SK-N-SH treated with all-trans-retinoic acid at 6 μM for 48 hours (cell line): Measurements from ENCODE around the gene CFAP61.

Experiments used
- ARNTL ChIP-seq: fragments of 450-650 bp; formaldehyde crosslinking; IDR thresholded peaks from 2 replicates; pipeline ENCODE4 v1.5.0; 2020; ENCODE audit warnings: low read depth, mild to moderate bottlenecking, moderate library complexity, borderline replicate concordance
- CSDC2 ChIP-seq: fragments of 250-450 bp; sonication (Bioruptor Pico); IDR thresholded peaks from 2 replicates; pipeline ENCODE4 v1.5.0; 2020; ENCODE audit warnings: mild to moderate bottlenecking, moderate library complexity
- ESRRG ChIP-seq: fragments of 250-450 bp; sonication (Bioruptor Pico); IDR thresholded peaks from 2 replicates; pipeline ENCODE4 v1.6.1; 2021; ENCODE audit warnings: mild to moderate bottlenecking
- RARB ChIP-seq: fragments of 250-450 bp; sonication (Bioruptor Pico); IDR thresholded peaks from 2 replicates; pipeline ENCODE4 v1.8.0; 2021; ENCODE audit warnings: mild to moderate bottlenecking, moderate library complexity
- SNAI2 ChIP-seq: fragments of 250-450 bp; sonication (Bioruptor Pico); IDR thresholded peaks from 2 replicates; pipeline ENCODE4 v1.5.0; 2020; ENCODE audit warnings: mild to moderate bottlenecking, moderate library complexity
- TOX ChIP-seq: fragments of 250-450 bp; sonication (Bioruptor Pico); IDR thresholded peaks from 2 replicates; pipeline ENCODE4 v1.8.0; 2021; ENCODE audit warnings: mild to moderate bottlenecking, moderate library complexity, borderline replicate concordance
- ZFP3 ChIP-seq: fragments of 250-450 bp; sonication (Bioruptor Pico); IDR thresholded peaks from 2 replicates; pipeline ENCODE4 v1.5.0; 2020; ENCODE audit warnings: mild to moderate bottlenecking, moderate library complexity
- ZFP30 ChIP-seq: fragments of 450-650 bp; formaldehyde crosslinking; IDR thresholded peaks from 2 replicates; pipeline ENCODE4 v1.5.0; 2022; ENCODE audit warnings: mild to moderate bottlenecking, moderate library complexity
- ZNF8 ChIP-seq: fragments of 450-650 bp; formaldehyde crosslinking; IDR thresholded peaks from 2 replicates; pipeline ENCODE4 v1.5.0; 2020; ENCODE audit warnings: mild to moderate bottlenecking, moderate library complexity
- TF ChIP-seq, protein P1 (sequence below): fragments of 250-450 bp; sonication (Bioruptor Pico); IDR thresholded peaks from 2 replicates; pipeline ENCODE4 v1.8.0; 2021; ENCODE audit warnings: low read depth, mild to moderate bottlenecking, moderate library complexity, borderline replicate concordance
- TF ChIP-seq, protein P2 (sequence below): fragments of 250-450 bp; sonication (Bioruptor Pico); IDR thresholded peaks from 2 replicates; pipeline ENCODE4 v1.5.1; 2020; ENCODE audit warnings: low read depth, mild to moderate bottlenecking, moderate library complexity
- TF ChIP-seq, protein P3 (sequence below): fragments of 250-450 bp; sonication (Bioruptor Pico); IDR thresholded peaks from 2 replicates; pipeline ENCODE4 v1.5.0; 2020; ENCODE audit warnings: mild to moderate bottlenecking, moderate library complexity
- TF ChIP-seq, protein P4 (sequence below): fragments of 250-450 bp; sonication (Bioruptor Pico); IDR thresholded peaks from 2 replicates; pipeline ENCODE4 v1.8.0; 2020; ENCODE audit warnings: mild to moderate bottlenecking, moderate library complexity, borderline replicate concordance

DNA sequence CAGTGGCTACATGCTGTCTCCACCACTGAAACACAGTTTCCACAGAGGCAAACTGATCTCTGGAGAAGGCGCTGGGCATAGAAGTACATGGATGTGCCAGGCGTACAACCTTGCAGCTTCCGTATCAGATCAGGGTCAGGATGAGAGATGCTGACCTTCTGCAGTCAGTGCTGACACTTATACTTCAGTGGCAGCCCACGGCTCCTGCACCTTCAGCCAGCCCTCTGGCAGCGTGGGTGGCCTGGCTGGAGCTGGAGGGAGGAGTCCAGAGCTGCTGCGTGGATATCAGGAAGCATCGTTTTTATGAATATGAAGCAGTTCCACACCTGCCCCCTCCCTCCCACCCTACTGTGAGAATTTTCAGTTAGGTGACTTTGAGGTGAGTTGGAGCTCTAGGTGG is 149.3 kb downstream of the CFAP61 start:
- TF ChIP-seq RARB (CRISPR knock-in tag) (no peak), ZNF8 (no peak), ARNTL (CRISPR knock-in tag) (no peak), CSDC2 (CRISPR knock-in tag) (no peak), ZFP30 (CRISPR knock-in tag) (no peak), ZFP3 (CRISPR knock-in tag) (no peak), ESRRG (no peak), TOX (no peak), SNAI2 (no peak)
- TF ChIP-seq, protein P1, sequence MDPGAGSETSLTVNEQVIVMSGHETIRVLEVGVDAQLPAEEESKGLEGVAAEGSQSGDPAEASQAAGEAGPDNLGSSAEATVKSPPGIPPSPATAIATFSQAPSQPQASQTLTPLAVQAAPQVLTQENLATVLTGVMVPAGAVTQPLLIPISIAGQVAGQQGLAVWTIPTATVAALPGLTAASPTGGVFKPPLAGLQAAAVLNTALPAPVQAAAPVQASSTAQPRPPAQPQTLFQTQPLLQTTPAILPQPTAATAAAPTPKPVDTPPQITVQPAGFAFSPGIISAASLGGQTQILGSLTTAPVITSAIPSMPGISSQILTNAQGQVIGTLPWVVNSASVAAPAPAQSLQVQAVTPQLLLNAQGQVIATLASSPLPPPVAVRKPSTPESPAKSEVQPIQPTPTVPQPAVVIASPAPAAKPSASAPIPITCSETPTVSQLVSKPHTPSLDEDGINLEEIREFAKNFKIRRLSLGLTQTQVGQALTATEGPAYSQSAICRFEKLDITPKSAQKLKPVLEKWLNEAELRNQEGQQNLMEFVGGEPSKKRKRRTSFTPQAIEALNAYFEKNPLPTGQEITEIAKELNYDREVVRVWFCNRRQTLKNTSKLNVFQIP: no peak
- TF ChIP-seq, protein P2, sequence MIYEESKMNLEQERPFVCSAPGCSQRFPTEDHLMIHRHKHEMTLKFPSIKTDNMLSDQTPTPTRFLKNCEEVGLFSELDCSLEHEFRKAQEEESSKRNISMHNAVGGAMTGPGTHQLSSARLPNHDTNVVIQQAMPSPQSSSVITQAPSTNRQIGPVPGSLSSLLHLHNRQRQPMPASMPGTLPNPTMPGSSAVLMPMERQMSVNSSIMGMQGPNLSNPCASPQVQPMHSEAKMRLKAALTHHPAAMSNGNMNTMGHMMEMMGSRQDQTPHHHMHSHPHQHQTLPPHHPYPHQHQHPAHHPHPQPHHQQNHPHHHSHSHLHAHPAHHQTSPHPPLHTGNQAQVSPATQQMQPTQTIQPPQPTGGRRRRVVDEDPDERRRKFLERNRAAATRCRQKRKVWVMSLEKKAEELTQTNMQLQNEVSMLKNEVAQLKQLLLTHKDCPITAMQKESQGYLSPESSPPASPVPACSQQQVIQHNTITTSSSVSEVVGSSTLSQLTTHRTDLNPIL: no peak
- TF ChIP-seq, protein P3, sequence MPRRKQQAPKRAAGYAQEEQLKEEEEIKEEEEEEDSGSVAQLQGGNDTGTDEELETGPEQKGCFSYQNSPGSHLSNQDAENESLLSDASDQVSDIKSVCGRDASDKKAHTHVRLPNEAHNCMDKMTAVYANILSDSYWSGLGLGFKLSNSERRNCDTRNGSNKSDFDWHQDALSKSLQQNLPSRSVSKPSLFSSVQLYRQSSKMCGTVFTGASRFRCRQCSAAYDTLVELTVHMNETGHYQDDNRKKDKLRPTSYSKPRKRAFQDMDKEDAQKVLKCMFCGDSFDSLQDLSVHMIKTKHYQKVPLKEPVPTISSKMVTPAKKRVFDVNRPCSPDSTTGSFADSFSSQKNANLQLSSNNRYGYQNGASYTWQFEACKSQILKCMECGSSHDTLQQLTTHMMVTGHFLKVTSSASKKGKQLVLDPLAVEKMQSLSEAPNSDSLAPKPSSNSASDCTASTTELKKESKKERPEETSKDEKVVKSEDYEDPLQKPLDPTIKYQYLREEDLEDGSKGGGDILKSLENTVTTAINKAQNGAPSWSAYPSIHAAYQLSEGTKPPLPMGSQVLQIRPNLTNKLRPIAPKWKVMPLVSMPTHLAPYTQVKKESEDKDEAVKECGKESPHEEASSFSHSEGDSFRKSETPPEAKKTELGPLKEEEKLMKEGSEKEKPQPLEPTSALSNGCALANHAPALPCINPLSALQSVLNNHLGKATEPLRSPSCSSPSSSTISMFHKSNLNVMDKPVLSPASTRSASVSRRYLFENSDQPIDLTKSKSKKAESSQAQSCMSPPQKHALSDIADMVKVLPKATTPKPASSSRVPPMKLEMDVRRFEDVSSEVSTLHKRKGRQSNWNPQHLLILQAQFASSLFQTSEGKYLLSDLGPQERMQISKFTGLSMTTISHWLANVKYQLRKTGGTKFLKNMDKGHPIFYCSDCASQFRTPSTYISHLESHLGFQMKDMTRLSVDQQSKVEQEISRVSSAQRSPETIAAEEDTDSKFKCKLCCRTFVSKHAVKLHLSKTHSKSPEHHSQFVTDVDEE (CRISPR knock-in tag): no peak
- TF ChIP-seq, protein P4, sequence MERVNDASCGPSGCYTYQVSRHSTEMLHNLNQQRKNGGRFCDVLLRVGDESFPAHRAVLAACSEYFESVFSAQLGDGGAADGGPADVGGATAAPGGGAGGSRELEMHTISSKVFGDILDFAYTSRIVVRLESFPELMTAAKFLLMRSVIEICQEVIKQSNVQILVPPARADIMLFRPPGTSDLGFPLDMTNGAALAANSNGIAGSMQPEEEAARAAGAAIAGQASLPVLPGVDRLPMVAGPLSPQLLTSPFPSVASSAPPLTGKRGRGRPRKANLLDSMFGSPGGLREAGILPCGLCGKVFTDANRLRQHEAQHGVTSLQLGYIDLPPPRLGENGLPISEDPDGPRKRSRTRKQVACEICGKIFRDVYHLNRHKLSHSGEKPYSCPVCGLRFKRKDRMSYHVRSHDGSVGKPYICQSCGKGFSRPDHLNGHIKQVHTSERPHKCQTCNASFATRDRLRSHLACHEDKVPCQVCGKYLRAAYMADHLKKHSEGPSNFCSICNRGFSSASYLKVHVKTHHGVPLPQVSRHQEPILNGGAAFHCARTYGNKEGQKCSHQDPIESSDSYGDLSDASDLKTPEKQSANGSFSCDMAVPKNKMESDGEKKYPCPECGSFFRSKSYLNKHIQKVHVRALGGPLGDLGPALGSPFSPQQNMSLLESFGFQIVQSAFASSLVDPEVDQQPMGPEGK (CRISPR knock-in tag): no peak
